BJ (cell line): ENCODE measurements around the gene GABARAPL2. TPM values are rescaled to one million over a fixed set of nuclear protein-coding genes. Genes with fewer than 3 reads are reported as not detected.

ENCODE experiments used
- CTCF ChIA-PET: fragments of 350-600 bp; formaldehyde crosslinking; extraction: SDS; loops from one replicate; lab custom pipeline; 2021; ENCODE audit warnings: antibody characterized with exemption, inconsistent platforms; lab: Yijun Ruan, JAX
- POLR2A ChIA-PET: fragments of 300-600 bp; sonication (Branson Sonifier 250); formaldehyde crosslinking; extraction: SDS; loops from one replicate; lab custom pipeline; 2021; ENCODE audit warnings: antibody characterized with exemption; lab: Charles Lee
- DNase-seq: peaks from one replicate; pipeline ENCODE4 v3.0.0-alpha.2; 2011; ENCODE audit warnings: low read depth
- H3K27me3 ChIP-seq: 2 replicates; pipeline ENCODE4 v1.6.0; 2011; ENCODE audit warnings: low read length; ENCODE audit not compliant: control insufficient read depth, insufficient read depth
- H3K36me3 ChIP-seq: 2 replicates; pipeline ENCODE4 v1.5.1; 2011; ENCODE audit warnings: low read length; ENCODE audit not compliant: control insufficient read depth, insufficient read depth
- H3K4me3 ChIP-seq: 2 replicates; pipeline ENCODE4 v1.5.1; 2011; ENCODE audit warnings: low read depth, mild to moderate bottlenecking, control low read depth, low read length
- polyA plus RNA-seq: library from polyadenylated mRNA; depleted of rRNA; stranded (reverse); fragments of >200 nt; gene quantifications from 2 replicates; pipeline ENCODE4 v1.2.3, GENCODE V29; 2011
- TF ChIP-seq, protein P1 (sequence below): IDR thresholded peaks from 2 replicates; pipeline ENCODE4 v1.5.1; 2011; ENCODE audit warnings: low read depth, mild to moderate bottlenecking, control low read depth, inconsistent platforms, low read length, moderate library complexity; ENCODE audit not compliant: insufficient read depth

The GABARAPL2 gene
- polyA plus RNA-seq, 1 experiment, result 32.3 TPM

GRCh38 chr16:75555707-75556430 is 10.3 kb upstream of the GABARAPL2 start, which contains the start of gene TMEM231:
Gene TMEM231 (minus strand): TSS chr16:75556252. CDS start chr16:75556209, 43 bp downstream.
- POLR2A ChIA-PET, result interaction anchor here (0.6 kb wide), 2 partner anchors 9 to 115 kb away, joined by 3 to 6 read pairs; no protein-coding TSS in a partner anchor
- no peaks in the 10 kb centered on the region for H3K36me3 ChIP-seq
- H3K27me3 ChIP-seq, result peaks cover 1% of the 10 kb centered on the region; the same call in 1 of the 2 replicates
- TF ChIP-seq, protein P1, sequence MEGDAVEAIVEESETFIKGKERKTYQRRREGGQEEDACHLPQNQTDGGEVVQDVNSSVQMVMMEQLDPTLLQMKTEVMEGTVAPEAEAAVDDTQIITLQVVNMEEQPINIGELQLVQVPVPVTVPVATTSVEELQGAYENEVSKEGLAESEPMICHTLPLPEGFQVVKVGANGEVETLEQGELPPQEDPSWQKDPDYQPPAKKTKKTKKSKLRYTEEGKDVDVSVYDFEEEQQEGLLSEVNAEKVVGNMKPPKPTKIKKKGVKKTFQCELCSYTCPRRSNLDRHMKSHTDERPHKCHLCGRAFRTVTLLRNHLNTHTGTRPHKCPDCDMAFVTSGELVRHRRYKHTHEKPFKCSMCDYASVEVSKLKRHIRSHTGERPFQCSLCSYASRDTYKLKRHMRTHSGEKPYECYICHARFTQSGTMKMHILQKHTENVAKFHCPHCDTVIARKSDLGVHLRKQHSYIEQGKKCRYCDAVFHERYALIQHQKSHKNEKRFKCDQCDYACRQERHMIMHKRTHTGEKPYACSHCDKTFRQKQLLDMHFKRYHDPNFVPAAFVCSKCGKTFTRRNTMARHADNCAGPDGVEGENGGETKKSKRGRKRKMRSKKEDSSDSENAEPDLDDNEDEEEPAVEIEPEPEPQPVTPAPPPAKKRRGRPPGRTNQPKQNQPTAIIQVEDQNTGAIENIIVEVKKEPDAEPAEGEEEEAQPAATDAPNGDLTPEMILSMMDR, result no peak
- CTCF ChIA-PET, result interaction anchor here (0.8 to 2.2 kb wide), 3 partner anchors 9 to 91 kb away, joined by 4 to 9 read pairs (median 5); partner anchors contain the start of gene TMEM170A
- DNase-seq, result peak; percentile 69
- H3K4me3 ChIP-seq, result peak within 1 kb of the TSS; percentile 81

DNA sequence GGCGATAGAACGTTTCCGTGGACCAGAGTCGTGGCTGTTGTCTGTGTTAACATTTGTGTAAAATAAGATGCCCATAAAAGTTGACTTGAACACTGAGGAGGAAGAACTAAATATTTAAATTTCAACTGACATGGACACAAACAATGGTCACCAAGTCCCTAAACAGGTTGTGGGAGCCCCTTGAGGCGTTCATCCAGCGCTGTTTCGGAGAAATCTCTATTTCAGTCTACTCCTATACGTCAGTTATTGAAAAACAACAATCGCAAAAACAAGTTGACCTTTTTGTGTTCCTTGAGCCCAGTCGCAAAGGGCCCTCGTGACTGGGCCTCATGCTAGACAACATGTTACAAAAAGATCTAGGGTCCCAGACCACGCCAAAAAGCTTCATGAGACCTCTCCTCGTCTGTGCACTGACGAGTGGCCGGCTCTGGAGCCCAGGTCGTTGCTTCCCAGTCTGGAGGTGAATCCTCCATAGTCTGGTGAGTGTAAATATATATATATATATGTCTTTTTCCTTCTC is 9.7 kb upstream of the GABARAPL2 start:
- Histone ChIP-seq H3K4me3 (peak overlapping the region; percentile 81), H3K36me3 (no peaks in the 10 kb centered on the region), H3K27me3 (peaks cover 1% of the 10 kb centered on the region)
- TF ChIP-seq, protein P1, result no peak
- ChIA-PET CTCF (interaction anchor here (0.8 to 2.2 kb wide), 3 partner anchors 8 to 92 kb away, joined by 4 to 9 read pairs (median 5); partner anchors contain the start of gene TMEM170A), POLR2A (interaction anchor here (0.6 kb wide), 1 partner anchor 10 kb away, joined by 6 read pairs; no protein-coding TSS in a partner anchor)
- no peak for DNase-seq

GRCh38 chr16:75558846-75559401 is 7.3 kb upstream of the GABARAPL2 start:
- TF ChIP-seq, protein P1, result no peak
- DNase-seq, result no peak
- H3K4me3 ChIP-seq, result no peak overlapping the region
- H3K36me3 ChIP-seq, result no peaks in the 10 kb centered on the region
- ChIA-PET POLR2A (no interaction called here), CTCF (no interaction called here)
- H3K27me3 ChIP-seq, result peaks cover 3% of the 10 kb centered on the region

- H3K27me3 ChIP-seq, result peaks cover 3% of the 10 kb centered on the region
- POLR2A ChIA-PET, result interaction anchor here (0.6 kb wide), 1 partner anchor 44 kb away, joined by 3 read pairs; no protein-coding TSS in a partner anchor
- no peaks in the 10 kb centered on the region for H3K36me3 ChIP-seq
- CTCF ChIA-PET, result no interaction called here
- TF ChIP-seq, protein P1, result no peak
- no peak overlapping the region for H3K4me3 ChIP-seq
- no peak for DNase-seq
Observed at GRCh38 chr16:75559564-75560372, 6.4 kb upstream of the GABARAPL2 start.
